DMS53 (cell line): Measurements from ENCODE around the gene CXCL1.

Source experiments
- DNase-seq: peaks from one replicate; lab custom pipeline; 2025; lab: John Stamatoyannopoulos, UW

CXCL1 gene

DNA sequence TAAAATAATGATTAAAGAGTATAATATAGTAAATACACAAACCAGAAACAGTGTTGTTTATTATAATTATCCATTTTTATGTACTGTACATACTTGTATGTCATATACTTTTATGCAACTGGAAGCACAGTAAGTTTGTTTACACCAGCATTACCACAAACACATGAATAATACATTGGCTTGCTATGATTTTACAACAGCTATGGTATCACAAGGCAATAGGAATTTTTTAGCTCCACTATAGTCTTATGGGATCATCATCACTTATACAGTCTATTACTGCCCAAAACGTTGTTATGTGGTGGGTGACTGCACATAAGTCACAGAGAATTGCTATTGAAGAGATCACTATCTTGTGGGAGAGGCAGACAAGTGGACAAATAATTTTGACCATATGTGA, 17.9 kb upstream of the CXCL1 start:
- DNase-seq, result no peak

- peak; percentile 33 for DNase-seq
These were observed 16.4 kb upstream of the CXCL1 start for GRCh38 chr4:73852771-73853170.

DNA sequence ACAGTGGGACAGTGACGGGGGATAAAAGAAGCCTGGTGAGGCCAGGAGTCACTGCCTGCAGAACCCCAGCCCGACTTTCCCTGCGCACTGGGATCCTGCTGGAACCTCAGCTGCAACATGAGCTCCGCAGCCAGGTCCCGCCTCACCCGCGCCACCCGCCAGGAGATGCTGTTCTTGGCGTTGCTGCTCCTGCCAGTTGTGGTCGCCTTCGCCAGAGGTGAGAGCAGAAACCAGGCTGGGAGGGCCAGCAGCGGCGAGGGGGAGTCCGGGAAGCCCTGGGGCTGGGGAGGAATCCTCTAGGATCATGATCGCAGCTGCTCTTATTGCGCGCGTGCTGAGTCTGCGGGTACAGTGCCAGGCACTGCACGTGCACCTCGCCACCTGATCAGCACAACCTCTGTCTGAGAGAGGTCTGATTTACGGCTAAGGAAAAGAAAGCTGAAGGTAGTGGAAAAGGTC, 15.9 kb upstream of the CXCL1 start, which contains the start of gene PF4V1:
Gene PF4V1, plus strand, starts transcription at position 51 of the 459 bp plus-strand sequence. Its CDS starts 67 bp downstream, at position 118.
- DNase-seq, result peak; percentile 70

GRCh38 chr4:73853718-73854473, 15.3 kb upstream of the CXCL1 start:
- DNase-seq, result no peak

DNA sequence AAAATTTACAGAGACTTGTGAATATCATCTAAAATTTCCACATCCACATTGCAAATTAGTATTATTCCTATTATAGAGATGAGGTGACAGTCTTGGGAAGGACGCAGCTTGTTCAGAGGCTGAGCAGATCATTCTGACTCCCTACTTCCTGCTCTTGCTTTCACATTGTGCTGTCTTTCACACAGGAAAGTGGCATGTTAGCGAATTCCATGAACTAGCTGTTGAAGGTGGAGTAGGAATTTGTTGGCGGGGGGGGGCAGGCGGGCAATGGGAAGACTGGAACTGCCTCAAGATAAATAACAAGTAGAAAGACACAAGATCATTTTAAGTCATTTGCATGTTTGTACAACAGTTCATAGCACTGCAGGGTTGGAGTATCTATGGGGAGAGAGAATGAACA, 13.8 kb upstream of the CXCL1 start:
- DNase-seq, result no peak

DNA sequence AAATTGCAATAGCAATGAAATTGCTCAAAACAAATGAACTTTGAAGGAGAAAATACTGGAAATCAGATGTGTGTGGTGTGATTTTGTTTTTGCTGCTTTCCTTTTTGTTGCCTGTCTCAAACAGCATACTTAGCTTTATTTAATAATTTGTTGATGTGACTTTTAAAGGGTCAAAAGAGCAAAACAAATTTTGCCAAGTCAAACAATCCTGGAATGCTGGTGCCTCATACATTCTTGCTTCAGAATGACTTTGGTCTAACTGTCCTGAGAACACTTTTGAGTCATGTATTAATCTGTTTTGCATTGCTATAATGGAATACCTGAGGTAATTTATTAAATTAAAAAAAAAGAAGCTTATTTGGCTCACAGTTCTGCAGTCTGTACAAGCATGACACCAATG, 12.7 kb upstream of the CXCL1 start:
- DNase-seq, result no peak

- no peak for DNase-seq
These were observed 9.5 kb upstream of the CXCL1 start for GRCh38 chr4:73859614-73860088.

DNA sequence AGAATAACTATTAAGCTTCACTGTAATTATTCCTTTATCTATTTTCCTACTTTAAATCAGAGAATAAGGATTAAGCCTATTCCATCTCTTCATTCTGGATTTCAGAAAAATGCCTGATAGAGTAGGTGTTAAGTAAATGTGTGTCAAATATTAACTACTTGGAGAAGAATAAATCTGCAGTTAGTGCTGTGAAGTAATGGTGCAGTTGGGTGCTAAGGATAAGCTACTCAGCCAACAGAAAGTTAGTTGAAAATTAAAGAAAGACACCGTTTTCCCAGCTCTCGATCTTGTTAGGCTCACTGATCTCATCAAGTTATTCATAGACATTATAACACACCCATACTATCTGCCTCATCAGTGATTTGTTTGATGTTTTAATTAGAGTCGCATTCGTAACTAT, 9.0 kb upstream of the CXCL1 start:
- no peak for DNase-seq

GRCh38 chr4:73860917-73861316, 8.3 kb upstream of the CXCL1 start:
- no peak for DNase-seq

GRCh38 chr4:73862322-73862721, 6.9 kb upstream of the CXCL1 start:
- no peak for DNase-seq

- peak; percentile 72 for DNase-seq
These were observed 4.8 kb upstream of the CXCL1 start for GRCh38 chr4:73864365-73864764.

- DNase-seq, result no peak
These were observed 4.2 kb upstream of the CXCL1 start for GRCh38 chr4:73864961-73865360.

DNA sequence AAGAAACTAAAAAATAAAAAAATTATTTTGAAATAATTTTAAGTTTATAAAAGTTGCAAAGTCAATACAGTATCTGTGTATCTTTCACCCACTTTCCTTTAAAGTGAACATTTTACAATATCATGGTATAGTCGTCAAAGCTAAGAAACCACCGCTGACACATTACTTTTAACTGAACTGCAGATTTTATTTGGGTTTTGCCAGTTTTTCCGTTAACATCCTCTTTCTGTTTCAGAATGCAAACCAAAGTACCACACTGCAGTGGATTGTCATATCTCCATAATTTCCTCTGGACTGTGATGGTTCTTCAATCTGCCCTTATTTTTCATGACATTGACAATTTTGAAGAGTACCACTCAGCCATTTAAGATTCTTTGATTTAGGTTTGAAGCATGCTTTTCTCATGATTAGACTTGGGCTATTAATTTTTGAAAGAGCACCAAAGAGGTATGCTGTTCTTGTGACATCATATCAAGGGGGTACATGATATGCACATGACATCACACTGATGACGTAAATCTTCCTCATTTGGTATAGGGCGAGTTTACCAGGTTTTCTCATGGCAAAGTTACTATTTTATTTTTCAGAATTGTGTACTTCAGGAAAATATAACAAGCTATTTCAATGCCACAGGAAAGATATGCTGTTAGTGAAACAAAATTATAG, 3.6 kb upstream of the CXCL1 start:
- no peak for DNase-seq

- DNase-seq, result no peak
These were observed 2.9 kb upstream of the CXCL1 start for GRCh38 chr4:73866246-73866645.

GRCh38 chr4:73867783-73868182, 1.4 kb upstream of the CXCL1 start:
- DNase-seq, result peak; percentile 87

- peak; percentile 63 for DNase-seq
These were observed 725 bp upstream of the CXCL1 start for GRCh38 chr4:73868206-73869129.

DNA sequence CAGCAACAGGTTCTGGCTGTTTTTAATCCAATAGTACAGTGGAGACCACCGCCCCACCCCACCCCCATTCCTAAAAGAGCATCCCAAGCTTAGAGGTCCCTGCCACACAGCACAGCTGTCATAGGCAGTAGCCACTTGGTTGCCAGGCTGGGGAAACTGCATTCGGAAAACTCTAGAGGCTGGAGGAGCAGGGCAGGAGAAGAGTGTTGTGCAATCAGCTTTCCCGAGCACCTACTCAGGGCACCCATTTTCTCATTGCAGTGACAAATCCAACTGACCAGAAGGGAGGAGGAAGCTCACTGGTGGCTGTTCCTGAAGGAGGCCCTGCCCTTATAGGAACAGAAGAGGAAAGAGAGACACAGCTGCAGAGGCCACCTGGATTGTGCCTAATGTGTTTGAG, 1.1 kb downstream of the CXCL1 start:
- peak; percentile 71 for DNase-seq

DNA sequence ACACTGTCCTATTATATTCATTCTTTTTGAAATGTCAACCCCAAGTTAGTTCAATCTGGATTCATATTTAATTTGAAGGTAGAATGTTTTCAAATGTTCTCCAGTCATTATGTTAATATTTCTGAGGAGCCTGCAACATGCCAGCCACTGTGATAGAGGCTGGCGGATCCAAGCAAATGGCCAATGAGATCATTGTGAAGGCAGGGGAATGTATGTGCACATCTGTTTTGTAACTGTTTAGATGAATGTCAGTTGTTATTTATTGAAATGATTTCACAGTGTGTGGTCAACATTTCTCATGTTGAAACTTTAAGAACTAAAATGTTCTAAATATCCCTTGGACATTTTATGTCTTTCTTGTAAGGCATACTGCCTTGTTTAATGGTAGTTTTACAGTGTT, 1.6 kb downstream of the CXCL1 start:
- peak; percentile 13 for DNase-seq

- DNase-seq, result no peak
These were observed 2.5 kb downstream of the CXCL1 start for GRCh38 chr4:73871511-73872310.

DNA sequence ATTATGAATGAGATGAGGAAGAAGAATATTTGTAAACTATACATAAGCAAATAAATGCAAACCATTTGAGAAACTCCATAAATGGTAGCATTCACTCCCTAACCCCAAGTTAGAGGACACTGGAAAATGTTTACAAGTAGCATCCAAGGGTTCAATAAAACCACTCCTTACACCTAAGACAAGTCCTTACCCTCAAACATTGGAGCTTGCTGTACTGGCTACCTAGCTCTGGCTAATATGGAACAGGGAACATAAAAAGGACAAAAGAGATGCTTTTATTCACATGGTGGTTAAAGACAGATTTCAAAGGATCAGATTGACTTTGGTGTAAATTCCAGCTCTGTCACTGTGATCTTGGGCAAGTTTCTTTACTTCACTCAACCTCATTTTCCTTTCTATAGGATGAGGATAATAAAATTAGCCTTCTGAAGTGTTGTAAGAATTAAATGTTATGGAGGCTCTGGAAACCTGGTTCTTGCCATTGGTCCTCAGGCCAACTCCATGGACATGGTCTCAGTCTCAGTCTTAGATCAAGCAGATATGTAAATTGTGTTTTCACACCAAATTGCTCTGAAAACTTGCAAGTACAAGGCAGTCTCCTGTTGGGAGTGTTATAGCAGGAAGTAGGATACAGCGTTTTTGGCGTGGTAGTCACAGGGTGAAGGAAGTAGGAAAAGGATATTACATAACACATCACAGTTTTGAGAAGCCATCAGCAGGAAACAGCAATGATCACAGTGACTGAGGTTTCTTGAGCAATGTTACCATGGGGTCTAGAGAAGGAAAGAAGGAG, 3.3 kb downstream of the CXCL1 start:
- peak; percentile 5 for DNase-seq

DNA sequence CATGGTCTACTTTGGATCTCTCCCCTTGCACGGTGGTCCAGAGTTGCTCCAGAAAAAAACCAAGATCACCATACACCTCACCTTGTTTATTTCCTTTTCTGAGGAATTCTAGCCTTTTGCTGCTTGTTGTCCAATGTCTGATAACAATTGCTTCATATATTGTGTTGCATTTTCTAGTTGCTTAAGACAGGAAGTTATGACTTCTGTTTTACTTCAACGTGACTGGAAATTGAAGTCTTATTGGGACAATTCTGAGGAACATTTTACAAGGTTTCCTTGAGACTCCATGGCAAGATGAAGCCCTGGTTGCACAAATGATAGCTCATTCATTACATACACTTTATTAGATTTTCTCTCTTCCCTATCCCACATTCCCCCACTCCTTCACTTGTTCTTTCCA, 5.2 kb downstream of the CXCL1 start:
- no peak for DNase-seq
